Astrocyte of the cerebellum (primary cell): Measurements from ENCODE around the gene DIAPH3.

Experiments used
- DNase-seq: peaks from one replicate; pipeline ENCODE4 v3.0.0-alpha.2; 2011; ENCODE audit warnings: low read depth
- H3K4me3 ChIP-seq: 2 replicates; pipeline ENCODE4 v1.5.1; 2011; ENCODE audit warnings: mild to moderate bottlenecking, low read depth, low read length, moderate library complexity
- CTCF ChIP-seq: IDR thresholded peaks from 2 replicates; pipeline ENCODE4 v1.5.1; 2012; ENCODE audit warnings: low read length, low read depth, moderate library complexity, mild to moderate bottlenecking; ENCODE audit errors: missing control alignments
- in situ Hi-C: cut with HindIII; loops from 2 replicates; pipeline ENCODE4 v1.10.0; 2017; ENCODE audit warnings: low sequenced_read_pairs

DIAPH3 gene

GRCh38 chr13:59793107-59793506 is 370.6 kb downstream of the DIAPH3 start:
- DNase-seq: no peak
- TF ChIP-seq CTCF: no peak
- in situ Hi-C loops: no loop called here
- no peak overlapping the region for H3K4me3 ChIP-seq

GRCh38 chr13:59790626-59791025 is 373.1 kb downstream of the DIAPH3 start:
- H3K4me3 ChIP-seq: no peak overlapping the region
- peak; percentile 33 for DNase-seq
- no peak for TF ChIP-seq CTCF
- in situ Hi-C loops: no loop called here

GRCh38 chr13:59789558-59789957 is 374.2 kb downstream of the DIAPH3 start:
- no peak for TF ChIP-seq CTCF
- DNase-seq: no peak
- H3K4me3 ChIP-seq: no peak overlapping the region
- in situ Hi-C loops: no loop called here

GRCh38 chr13:59787679-59788078 is 376.0 kb downstream of the DIAPH3 start:
- no peak overlapping the region for H3K4me3 ChIP-seq
- TF ChIP-seq CTCF: no peak
- in situ Hi-C loops: no loop called here
- no peak for DNase-seq

- DNase-seq: no peak
- in situ Hi-C loops: no loop called here
- no peak for TF ChIP-seq CTCF
- no peak overlapping the region for H3K4me3 ChIP-seq
Measured at GRCh38 chr13:59782696-59783095, 381.0 kb downstream of the DIAPH3 start.

- TF ChIP-seq CTCF: no peak
- H3K4me3 ChIP-seq: no peak overlapping the region
- no peak for DNase-seq
- in situ Hi-C loops: no loop called here
Measured at GRCh38 chr13:59780058-59780457, 383.7 kb downstream of the DIAPH3 start.
